ENCODE measurements around the gene NAXE.
"Not testable (repeated sequence)": the region's sequence is repeated elsewhere in the genome, so short reads cannot be mapped to it uniquely, and the experiment has no call there.

Gene NAXE

GRCh38 chr1:156584813-156585212 lies 6.8 kb upstream of the NAXE start:
- TF ChIP-seq CTCF (IDR thresholded peaks at IDR 0.05; ENCODE audit: insufficient read depth, low read depth, low read length, missing control alignments): peak; percentile 56
- DNase-seq (ENCODE audit: low read depth): peak; percentile 40
- no peak overlapping the region for H3K4me3 ChIP-seq (ENCODE audit: low read depth, low read length)

GRCh38 chr1:156586323-156586722 lies 5.3 kb upstream of the NAXE start:
- TF ChIP-seq CTCF (IDR thresholded peaks at IDR 0.05; ENCODE audit: insufficient read depth, low read depth, low read length, missing control alignments): no peak
- no peak overlapping the region for H3K4me3 ChIP-seq (ENCODE audit: low read depth, low read length)
- no peak for DNase-seq (ENCODE audit: low read depth)

- TF ChIP-seq CTCF (IDR thresholded peaks at IDR 0.05; ENCODE audit: insufficient read depth, low read depth, low read length, missing control alignments): no peak
- H3K4me3 ChIP-seq (ENCODE audit: low read depth, low read length): no peak overlapping the region
- DNase-seq (ENCODE audit: low read depth): no peak
Observed at GRCh38 chr1:156586892-156587477, 4.6 kb upstream of the NAXE start.

GRCh38 chr1:156587927-156588326 lies 3.6 kb upstream of the NAXE start:
- not testable (repeated sequence) for H3K4me3 ChIP-seq (ENCODE audit: low read depth, low read length); DNase-seq (ENCODE audit: low read depth)

- DNase-seq (ENCODE audit: low read depth): no peak
- no peak overlapping the region for H3K4me3 ChIP-seq (ENCODE audit: low read depth, low read length)
- no peak for TF ChIP-seq CTCF (IDR thresholded peaks at IDR 0.05; ENCODE audit: insufficient read depth, low read depth, low read length, missing control alignments)
Observed at GRCh38 chr1:156589546-156589945, 2.0 kb upstream of the NAXE start.

GRCh38 chr1:156590326-156591180 lies 1.0 kb upstream of the NAXE start:
- H3K4me3 ChIP-seq (ENCODE audit: low read depth, low read length): peak overlapping the region; percentile 74
- no peak for TF ChIP-seq CTCF (IDR thresholded peaks at IDR 0.05; ENCODE audit: insufficient read depth, low read depth, low read length, missing control alignments)
- peak; percentile 29 for DNase-seq (ENCODE audit: low read depth)

GRCh38 chr1:156591181-156591431 lies 470 bp upstream of the NAXE start:
- DNase-seq (ENCODE audit: low read depth): no peak
- no peak for TF ChIP-seq CTCF (IDR thresholded peaks at IDR 0.05; ENCODE audit: insufficient read depth, low read depth, low read length, missing control alignments)
- peak overlapping the region; percentile 74 for H3K4me3 ChIP-seq (ENCODE audit: low read depth, low read length)
